Activated CD4-positive, alpha-beta memory T cell treated with anti-CD3 and anti-CD28 coated beads, Interleukin-2, amount 10 ng/mL, durations not matched to agents 7 days and 5 days (primary cell): Measurements from ENCODE around the gene DGKQ. TPM values are rescaled to one million over a fixed set of nuclear protein-coding genes. Genes with fewer than 3 reads are reported as not detected.
A peak's percentile ranks its signal among the peaks of the same experiment; 100 is the strongest.

Experiments used
- CTCF ChIA-PET: fragments of 350-600 bp; sonication (Branson Sonifier 250); formaldehyde crosslinking; loops from one replicate; lab custom pipeline; 2021; ENCODE audit warnings: antibody characterized with exemption, inconsistent platforms; lab: Charles Lee
- POLR2A ChIA-PET: fragments of 350-600 bp; sonication (Branson Sonifier 250); formaldehyde crosslinking; loops from one replicate; lab custom pipeline; 2021; ENCODE audit warnings: antibody characterized with exemption; lab: Charles Lee
- DNase-seq: peaks from one replicate; pipeline ENCODE4 v3.0.0-alpha.2; 2020
- H3K27ac Mint-ChIP-seq: one replicate; pipeline ENCODE4 v1.8.0; 2021; ENCODE audit warnings: mild to moderate bottlenecking, mixed read lengths
- H3K27me3 Mint-ChIP-seq: one replicate; pipeline ENCODE4 v1.8.0; 2021; ENCODE audit warnings: mixed read lengths
- H3K36me3 Mint-ChIP-seq: one replicate; pipeline ENCODE4 v1.8.0; 2021; ENCODE audit warnings: low read depth, mixed read lengths
- H3K4me1 Mint-ChIP-seq: one replicate; pipeline ENCODE4 v1.8.0; 2021; ENCODE audit warnings: mixed read lengths
- H3K4me3 Mint-ChIP-seq: one replicate; pipeline ENCODE4 v1.8.0; 2021; ENCODE audit warnings: mild to moderate bottlenecking, mixed read lengths
- H3K9me3 Mint-ChIP-seq: one replicate; pipeline ENCODE4 v1.8.0; 2021; ENCODE audit warnings: mixed read lengths
- total RNA-seq, 2 experiments: library from RNA; stranded (reverse); gene quantifications; one replicate each; pipeline ENCODE4 v1.2.3, GENCODE V29; 2021

DGKQ gene
- total RNA-seq, 2 experiments from 2014 or later = 13.8 to 14.7 TPM

DNA sequence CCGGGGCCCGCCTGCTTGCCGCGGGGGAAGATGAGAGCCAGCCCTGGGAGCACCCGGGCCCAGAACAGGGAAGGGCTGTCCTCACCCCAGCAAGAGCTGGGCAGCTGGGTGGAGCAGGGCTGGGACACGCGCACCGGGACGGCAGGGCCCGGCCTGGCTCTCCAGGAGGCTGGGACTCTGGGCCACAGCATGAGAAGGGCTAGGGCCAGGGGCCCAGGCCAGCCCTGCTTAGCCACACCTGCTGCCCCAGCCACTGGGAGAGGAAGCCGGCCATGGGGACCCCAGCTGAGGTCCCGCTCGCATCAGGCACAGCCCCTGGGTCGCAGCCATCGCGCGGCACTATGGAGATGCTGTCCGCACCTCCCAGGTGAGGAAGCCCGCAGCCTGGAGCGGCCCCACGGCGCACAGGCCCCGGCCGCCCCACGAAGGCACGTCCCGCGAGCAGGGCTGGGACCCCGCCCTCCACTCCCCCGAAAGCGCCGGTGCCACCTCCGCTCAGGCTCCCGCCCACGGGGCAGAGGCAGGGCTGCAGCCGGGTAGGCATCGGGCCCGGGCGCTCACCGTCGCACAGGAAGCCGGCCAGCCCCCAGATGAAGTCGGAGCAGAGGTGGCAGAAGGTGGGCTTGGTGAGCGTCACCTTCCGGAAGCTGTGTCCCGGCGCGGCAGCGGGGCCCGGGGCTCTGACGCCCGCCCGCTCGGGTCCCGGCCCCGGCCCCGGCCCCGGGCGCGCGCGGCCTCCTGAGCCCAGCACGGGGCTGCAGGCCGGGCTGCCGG is 531 bp downstream of the DGKQ start:
- Mint-ChIP-seq H3K36me3 (no peaks in the 10 kb centered on the region), H3K9me3 (no peaks in the 10 kb centered on the region), H3K4me3 (peak overlapping the region; percentile 56), H3K27ac (no peak overlapping the region), H3K4me1 (peaks cover 6% of the 10 kb centered on the region), H3K27me3 (no peaks in the 10 kb centered on the region)
- DNase-seq = peak; percentile 58
- CTCF ChIA-PET = no interaction called here
- POLR2A ChIA-PET = interaction anchor here (0.8 to 2.0 kb wide), 5 partner anchors 10 to 43 kb away, joined by 3 to 6 read pairs (median 4); partner anchors contain the start of genes GAK and TMEM175

DNA sequence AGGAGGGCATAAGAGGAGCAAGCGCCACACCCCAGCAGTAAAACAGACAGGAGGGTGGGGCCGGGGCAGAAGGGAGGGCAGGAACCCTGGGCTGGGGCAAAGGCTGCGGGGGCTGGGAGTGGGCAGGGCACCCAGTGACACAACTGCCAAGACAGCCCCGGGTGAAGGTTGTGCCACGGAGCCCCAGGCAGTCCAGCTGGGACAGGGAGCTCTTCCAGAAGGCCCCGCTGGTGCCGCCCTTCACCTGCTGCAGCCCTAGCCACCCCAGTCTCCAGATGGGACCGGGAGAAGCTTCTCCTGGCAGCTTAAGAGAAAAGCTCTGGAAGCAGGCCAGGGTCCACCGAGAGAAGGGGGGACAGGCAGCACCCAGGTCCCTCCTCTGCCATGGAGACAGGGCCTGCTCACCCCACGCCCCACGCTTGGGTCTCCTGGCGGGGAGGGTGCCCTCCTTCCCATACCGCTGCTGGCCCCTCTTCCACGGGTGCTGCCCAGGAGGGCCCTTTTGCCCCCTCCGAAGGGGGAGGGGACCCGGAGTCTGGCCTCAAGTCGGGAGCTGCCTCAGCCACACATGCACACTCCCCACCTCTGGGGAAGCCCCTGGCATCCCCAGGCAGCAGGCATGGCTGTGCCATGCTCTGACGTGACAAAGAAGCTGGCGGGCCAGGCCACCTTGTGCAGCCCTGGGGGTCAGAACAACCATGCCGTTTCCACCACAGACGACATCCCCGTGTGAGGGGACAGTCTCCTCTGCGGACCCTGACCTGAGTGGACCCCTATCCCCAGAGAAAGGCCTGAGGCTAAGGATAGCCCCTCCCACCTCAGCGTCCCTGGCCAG is 1.5 kb downstream of the DGKQ start:
- Mint-ChIP-seq H3K4me1 (peaks cover 6% of the 10 kb centered on the region), H3K27me3 (no peaks in the 10 kb centered on the region), H3K4me3 (peak overlapping the region; percentile 56), H3K9me3 (no peaks in the 10 kb centered on the region), H3K27ac (no peak overlapping the region), H3K36me3 (no peaks in the 10 kb centered on the region)
- CTCF ChIA-PET = no interaction called here
- POLR2A ChIA-PET = interaction anchor here (1.3 to 2.0 kb wide), 3 partner anchors 30 to 40 kb away, joined by 3 to 6 read pairs (median 4); partner anchors contain the start of genes GAK and TMEM175
- DNase-seq = no peak

DNA sequence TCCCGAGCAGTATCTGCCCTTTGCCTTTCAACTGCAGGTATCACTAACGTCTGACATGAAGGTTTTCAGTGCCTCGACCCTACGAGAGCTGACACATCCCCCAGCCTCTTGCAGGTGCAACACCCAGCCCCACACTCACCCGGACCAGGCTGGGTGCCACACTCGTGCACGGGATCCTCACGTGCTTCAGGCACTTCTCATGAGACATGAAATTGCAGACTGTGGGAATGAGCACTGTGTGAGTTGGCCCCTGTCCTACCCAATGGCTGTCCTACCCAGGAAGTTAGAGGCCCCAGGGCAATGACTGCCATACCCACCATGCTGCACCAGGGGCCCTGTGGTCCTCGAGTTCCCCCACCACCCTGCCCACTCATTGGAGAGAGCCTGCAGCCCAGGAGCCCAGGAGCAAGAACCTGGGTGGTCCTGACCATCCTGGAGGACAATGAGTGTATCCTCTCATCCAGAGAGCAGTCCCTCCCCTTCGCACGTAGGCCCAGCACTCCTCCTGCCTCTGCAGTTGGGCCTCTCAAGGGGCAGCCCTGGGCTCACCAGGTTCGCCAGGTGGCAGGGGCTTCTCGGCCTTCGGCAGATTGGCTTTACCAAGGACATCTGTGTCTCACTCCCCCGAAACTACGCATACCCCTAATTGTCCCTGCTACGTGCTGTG is 2.4 kb downstream of the DGKQ start:
- no peaks in the 10 kb centered on the region for H3K9me3 Mint-ChIP-seq
- ChIA-PET POLR2A (no interaction called here), CTCF (no interaction called here)
- H3K27me3 Mint-ChIP-seq = no peaks in the 10 kb centered on the region
- H3K4me1 Mint-ChIP-seq = peaks cover 6% of the 10 kb centered on the region
- no peaks in the 10 kb centered on the region for H3K36me3 Mint-ChIP-seq
- peak overlapping the region; percentile 35 for H3K4me3 Mint-ChIP-seq
- no peak for DNase-seq
- no peak overlapping the region for H3K27ac Mint-ChIP-seq

DNA sequence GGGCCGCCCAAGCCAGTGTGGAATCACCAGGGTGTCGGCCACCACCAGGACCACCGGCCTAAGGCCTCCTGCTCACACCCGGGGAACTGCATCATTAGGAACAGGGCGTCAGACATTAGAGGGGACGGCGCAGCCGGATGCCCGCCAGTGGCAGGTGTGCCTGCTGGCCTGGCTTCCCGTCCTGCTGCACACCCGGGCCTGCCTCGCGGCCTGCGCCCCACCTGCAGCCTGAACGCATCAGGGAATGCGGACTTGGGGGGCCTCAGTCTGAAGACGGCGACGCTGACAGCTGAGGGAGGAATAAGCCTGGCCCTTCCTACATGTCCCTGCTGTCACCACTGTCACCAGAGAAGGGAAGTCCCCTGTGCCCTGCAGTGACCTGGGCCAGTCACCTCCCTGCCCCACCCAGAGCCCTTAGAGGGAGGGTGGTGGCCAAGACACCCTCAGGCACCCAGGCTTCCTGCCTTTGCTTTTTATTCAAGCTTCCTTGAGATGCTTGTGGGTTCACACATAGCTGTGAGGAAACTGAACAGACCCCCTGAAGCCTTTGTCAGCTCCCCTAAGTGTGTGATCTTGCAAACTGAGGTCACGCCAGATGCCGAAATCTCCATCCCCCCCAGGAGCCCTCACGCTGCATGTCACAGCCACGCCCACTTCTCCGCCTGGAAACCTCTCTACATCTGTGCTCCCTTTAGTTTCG is 3.2 kb downstream of the DGKQ start:
- Mint-ChIP-seq H3K9me3 (no peaks in the 10 kb centered on the region), H3K36me3 (no peaks in the 10 kb centered on the region), H3K27me3 (no peaks in the 10 kb centered on the region), H3K4me3 (no peak overlapping the region), H3K4me1 (peaks cover 6% of the 10 kb centered on the region), H3K27ac (no peak overlapping the region)
- ChIA-PET POLR2A (no interaction called here), CTCF (no interaction called here)
- DNase-seq = no peak

DNA sequence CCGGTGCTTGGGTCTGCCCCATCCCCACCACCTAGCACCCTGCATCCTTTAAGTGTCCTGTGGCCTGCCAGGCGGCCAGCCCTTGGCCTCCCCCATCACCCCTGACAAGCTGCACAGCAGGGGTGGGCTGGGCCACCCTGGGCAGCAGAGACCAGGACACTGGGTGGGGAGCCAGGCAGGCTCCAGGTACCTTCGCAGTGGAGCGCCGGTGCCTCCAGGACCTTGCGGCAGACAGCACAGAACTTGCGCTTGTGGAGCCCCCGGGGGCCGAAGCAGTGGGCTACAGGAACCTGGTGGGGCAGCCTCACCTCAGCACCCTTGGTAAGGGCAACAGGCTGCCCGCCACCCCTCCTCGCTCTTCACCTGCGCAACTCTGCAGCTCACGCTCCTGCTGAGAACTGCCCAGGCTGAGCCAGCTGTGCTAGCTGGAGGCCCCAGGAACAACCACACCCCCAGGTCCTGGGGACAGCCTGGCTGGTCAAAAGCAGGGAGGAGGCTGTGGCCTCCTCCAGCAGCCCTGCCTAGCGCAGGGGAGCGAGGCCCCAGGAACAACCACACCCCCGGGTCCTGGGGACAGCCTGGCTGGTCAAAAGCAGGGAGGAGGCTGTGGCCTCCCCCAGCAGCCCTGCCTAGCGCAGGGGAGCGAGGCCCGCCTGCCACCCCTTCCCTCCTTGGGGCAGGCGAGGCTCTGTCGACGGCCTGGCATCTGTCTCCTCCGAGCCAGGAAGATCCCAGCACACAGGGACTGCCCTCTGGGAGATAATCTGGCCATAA is 4.6 kb downstream of the DGKQ start:
- ChIA-PET CTCF (no interaction called here), POLR2A (no interaction called here)
- Mint-ChIP-seq H3K9me3 (no peaks in the 10 kb centered on the region), H3K4me1 (peaks cover 6% of the 10 kb centered on the region), H3K4me3 (no peak overlapping the region), H3K27ac (no peak overlapping the region), H3K36me3 (no peaks in the 10 kb centered on the region), H3K27me3 (no peaks in the 10 kb centered on the region)
- no peak for DNase-seq

DNA sequence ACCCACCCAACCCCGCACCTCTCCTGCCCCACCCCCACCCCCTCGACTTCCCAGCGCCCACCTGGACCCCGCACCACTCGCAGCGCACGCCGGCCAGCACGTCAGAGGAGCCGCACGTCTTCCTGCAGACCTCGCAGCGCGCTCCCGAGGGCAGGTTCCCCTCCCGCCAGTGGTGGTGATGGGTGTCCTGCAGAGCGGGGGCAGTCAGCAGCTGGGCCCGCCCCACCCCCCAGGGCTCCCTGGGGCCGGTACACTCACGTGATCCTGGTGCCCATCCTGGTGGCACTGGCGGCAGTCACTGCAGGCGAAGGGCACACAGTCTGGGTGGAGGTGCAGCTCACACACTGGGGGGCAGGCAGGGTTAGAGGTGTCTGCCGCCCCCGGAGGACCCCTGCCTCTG is 5.1 kb downstream of the DGKQ start:
- DNase-seq = no peak
- ChIA-PET POLR2A (no interaction called here), CTCF (no interaction called here)
- Mint-ChIP-seq H3K9me3 (no peaks in the 10 kb centered on the region), H3K4me1 (peaks cover 6% of the 10 kb centered on the region), H3K4me3 (no peak overlapping the region), H3K36me3 (no peaks in the 10 kb centered on the region), H3K27ac (no peak overlapping the region), H3K27me3 (no peaks in the 10 kb centered on the region)

DNA sequence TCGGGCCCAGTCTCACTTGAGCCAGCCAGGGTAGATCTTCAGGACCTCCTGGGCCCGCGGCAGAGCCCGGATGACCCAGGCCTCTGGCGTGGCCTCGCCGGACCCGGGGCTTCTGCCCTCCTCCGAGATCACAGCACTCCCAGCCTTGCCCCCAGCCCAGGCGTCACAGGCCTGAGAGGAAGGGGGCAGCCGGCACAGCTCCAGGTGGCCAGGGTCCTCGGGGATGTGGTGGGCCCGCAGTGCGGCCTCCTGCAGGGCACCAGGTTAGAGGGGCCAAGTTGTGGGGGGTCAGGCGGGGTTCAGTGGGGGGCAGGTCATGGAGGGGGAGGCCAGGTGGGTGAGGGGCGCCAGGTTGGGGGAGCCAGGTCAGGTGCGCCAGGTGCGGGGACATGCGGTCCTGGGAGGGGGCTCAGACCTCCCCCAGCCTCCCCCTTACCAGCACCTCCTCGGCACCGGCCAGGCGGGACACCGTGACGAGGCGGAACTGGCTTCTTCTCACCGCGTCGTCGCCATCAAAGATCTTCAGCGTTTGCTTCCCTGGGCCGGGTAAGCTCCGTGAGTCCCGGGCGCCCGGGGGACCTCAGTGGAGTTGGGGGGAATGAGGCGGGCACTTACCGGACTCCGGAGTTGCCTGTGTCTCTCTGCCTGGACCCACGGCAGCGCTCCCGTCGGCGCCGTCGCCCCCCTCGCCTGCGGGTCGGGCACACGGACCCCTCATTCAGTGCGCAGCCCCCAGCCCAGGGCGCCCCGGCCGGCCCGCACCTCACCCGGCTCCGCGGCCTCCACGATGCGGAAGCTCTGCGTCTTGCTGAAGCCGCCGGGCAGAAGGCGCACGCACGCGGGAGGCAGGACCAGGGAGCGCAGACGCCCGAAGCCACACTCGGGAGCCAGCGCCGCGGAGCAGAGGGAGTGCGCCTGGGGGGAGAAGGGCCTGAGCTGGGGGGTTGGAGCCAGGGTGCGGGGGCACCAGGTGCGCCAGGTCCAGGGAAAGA is 6.0 kb downstream of the DGKQ start:
- no peak overlapping the region for H3K27ac Mint-ChIP-seq
- POLR2A ChIA-PET = no interaction called here
- H3K27me3 Mint-ChIP-seq = no peaks in the 10 kb centered on the region

DNA sequence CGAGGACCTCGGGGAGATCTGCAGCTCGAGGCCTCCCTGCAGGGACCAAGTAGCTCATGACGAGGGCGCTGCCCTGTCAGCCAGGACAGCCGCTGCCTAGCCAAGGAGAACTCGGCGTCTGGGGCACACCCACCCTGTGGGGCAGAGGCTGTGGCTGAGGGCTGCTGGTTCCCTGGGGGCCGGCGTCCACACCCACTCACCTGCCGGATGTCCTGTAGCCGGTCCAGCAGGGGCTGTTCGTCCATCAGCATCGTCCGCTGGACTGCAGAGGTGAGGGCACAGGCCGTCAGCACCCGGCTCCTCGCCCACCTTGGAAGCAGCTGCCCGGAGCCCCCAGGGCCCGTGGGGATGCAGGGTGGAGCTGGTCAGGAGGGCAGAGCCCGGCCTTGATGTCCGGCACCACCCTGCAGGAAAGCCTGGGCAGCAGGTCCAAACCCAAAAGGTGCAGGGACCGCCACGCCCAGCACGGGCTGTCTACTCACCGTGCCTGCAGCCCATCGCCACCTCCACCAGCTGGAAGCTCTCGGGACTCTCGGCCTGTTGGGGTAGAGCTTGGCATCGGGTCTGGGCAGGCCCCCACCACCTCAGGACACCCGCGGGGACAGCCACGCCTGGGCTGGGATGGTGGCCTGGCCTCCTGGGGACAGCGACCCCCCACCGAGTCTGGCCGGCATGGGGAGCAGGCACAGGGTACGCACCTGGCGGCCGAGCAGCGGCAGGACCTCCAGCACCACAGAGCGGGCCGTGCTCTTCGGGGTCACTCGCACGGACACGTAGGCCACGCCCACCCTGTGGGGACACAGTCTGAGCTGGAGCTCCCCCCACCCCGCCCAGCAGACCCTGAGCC is 6.9 kb downstream of the DGKQ start:
- ChIA-PET POLR2A (no interaction called here), CTCF (no interaction called here)
- Mint-ChIP-seq H3K27me3 (no peaks in the 10 kb centered on the region), H3K9me3 (no peaks in the 10 kb centered on the region), H3K4me3 (no peak overlapping the region), H3K27ac (no peak overlapping the region), H3K36me3 (no peaks in the 10 kb centered on the region), H3K4me1 (peaks cover 6% of the 10 kb centered on the region)
- DNase-seq = no peak

More for the DNA sequence above, 6.0 kb downstream of the DGKQ start:
- peaks cover 6% of the 10 kb centered on the region for H3K4me1 Mint-ChIP-seq
- CTCF ChIA-PET = no interaction called here
- no peaks in the 10 kb centered on the region for H3K36me3 Mint-ChIP-seq
- no peak for DNase-seq
- no peaks in the 10 kb centered on the region for H3K9me3 Mint-ChIP-seq
- H3K4me3 Mint-ChIP-seq = no peak overlapping the region

DNA sequence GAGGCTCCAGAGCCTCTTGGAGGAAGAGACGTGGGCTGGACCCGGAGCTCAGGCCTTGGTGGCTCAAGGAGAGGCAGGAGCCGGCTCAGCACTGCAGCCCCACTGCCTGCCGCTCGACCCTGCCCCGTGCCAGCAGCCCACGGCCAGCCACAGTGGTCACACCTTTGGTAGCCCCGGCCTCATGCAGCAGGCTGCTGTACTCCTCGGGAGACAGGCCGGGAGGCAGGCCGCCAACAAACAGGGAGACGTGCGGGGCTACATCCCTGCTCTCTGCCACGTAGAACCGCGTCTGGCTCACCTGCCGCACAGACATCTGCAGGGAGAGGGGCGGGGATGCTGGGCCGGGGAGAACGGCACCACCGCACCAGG is 7.6 kb downstream of the DGKQ start:
- H3K36me3 Mint-ChIP-seq = no peaks in the 10 kb centered on the region
- peaks cover 5% of the 10 kb centered on the region for H3K4me1 Mint-ChIP-seq
- H3K27ac Mint-ChIP-seq = no peak overlapping the region
- ChIA-PET CTCF (no interaction called here), POLR2A (no interaction called here)
- no peak overlapping the region for H3K4me3 Mint-ChIP-seq
- no peak for DNase-seq
- H3K9me3 Mint-ChIP-seq = no peaks in the 10 kb centered on the region
- no peaks in the 10 kb centered on the region for H3K27me3 Mint-ChIP-seq

DNA sequence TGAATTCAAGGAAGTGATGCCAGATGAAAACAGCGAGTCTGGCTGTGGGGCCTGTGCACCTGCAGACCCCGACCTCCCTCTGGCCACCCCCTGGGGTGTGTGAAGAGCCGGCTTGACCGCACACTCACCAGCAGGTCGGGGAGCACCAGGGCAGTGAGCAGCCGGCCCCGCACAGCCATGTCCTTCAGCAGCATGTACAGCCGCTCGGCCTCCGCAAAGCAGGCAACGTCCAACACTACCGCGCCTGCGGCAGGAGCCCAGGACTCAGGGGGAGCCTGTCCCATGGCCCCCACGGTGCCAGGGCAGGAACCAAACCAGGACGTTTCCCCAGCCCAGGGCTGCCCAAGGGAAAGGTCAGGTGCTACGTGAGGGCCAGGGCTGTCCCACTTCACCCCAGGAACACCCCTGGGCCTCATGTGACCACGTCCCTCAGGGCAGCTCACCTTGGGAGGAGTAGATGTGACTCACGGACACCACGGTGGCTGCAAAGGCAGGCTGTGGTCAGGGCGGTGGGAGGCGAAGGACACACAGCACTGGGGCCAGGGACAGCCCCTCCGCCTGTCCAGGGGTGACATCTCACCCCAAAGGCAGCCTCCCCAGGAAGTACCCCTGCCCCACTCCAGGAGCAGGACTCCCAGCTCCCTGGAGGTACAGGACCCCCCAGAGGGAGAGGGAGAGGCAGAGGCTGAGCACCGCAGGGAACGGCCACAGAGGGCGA is 8.2 kb downstream of the DGKQ start:
- CTCF ChIA-PET = no interaction called here
- H3K4me1 Mint-ChIP-seq = no peaks in the 10 kb centered on the region
- no peak for DNase-seq
- no peaks in the 10 kb centered on the region for H3K9me3 Mint-ChIP-seq
- no peaks in the 10 kb centered on the region for H3K27me3 Mint-ChIP-seq
- POLR2A ChIA-PET = no interaction called here
- H3K36me3 Mint-ChIP-seq = no peaks in the 10 kb centered on the region
- no peak overlapping the region for H3K27ac Mint-ChIP-seq
- H3K4me3 Mint-ChIP-seq = no peak overlapping the region
